Urinary bladder (tissue), 4 donors: ENCODE results near the gene NFU1. TPM values are rescaled to one million over a fixed set of nuclear protein-coding genes. Genes with fewer than 3 reads are reported as not detected.
"Not testable (repeated sequence)": the region's sequence is repeated elsewhere in the genome, so short reads cannot be mapped to it uniquely, and the experiment has no call there.

Source experiments
- DNase-seq: peaks from one replicate; pipeline ENCODE4 v3.0.0-alpha.2; 2015; ENCODE audit errors: extremely low spot score
- H3K27ac ChIP-seq: one replicate; pipeline ENCODE4 v1.5.1; 2013; ENCODE audit warnings: low read depth, mild to moderate bottlenecking, moderate library complexity
- H3K36me3 ChIP-seq: one replicate; pipeline ENCODE4 v1.6.1; 2013; ENCODE audit warnings: mild to moderate bottlenecking, moderate library complexity; ENCODE audit not compliant: insufficient read depth
- H3K4me1 ChIP-seq: one replicate; pipeline ENCODE4 v1.6.1; 2013; ENCODE audit warnings: mild to moderate bottlenecking, moderate library complexity; ENCODE audit not compliant: insufficient read depth
- H3K4me3 ChIP-seq: one replicate; pipeline ENCODE4 v1.5.1; 2013; ENCODE audit warnings: low read depth, low read length
- WGBS: extraction: QIAGEN DNeasy Blood & Tissue Kit; methylation state at CpG from one replicate; pipeline ENCODE4 v1.1.7; 2013; 5-methylcytosine and 5-hydroxymethylcytosine counted together
- polyA plus RNA-seq: library from polyadenylated mRNA; stranded (reverse); fragments of 200-250 nt; gene quantifications from one replicate; pipeline ENCODE4 v1.2.3, GENCODE V29; 2013
- total RNA-seq: library from RNA; depleted of rRNA; stranded (reverse); fragments of >200 nt; gene quantifications from one replicate; pipeline ENCODE4 v1.2.3, GENCODE V29; 2014
- donor health status: healthy with polysubstance abuse.
- donor health status: healthy.

The NFU1 gene
- total and polyA plus RNA-seq, 2 donors = 44.2 to 55.8 TPM

DNA sequence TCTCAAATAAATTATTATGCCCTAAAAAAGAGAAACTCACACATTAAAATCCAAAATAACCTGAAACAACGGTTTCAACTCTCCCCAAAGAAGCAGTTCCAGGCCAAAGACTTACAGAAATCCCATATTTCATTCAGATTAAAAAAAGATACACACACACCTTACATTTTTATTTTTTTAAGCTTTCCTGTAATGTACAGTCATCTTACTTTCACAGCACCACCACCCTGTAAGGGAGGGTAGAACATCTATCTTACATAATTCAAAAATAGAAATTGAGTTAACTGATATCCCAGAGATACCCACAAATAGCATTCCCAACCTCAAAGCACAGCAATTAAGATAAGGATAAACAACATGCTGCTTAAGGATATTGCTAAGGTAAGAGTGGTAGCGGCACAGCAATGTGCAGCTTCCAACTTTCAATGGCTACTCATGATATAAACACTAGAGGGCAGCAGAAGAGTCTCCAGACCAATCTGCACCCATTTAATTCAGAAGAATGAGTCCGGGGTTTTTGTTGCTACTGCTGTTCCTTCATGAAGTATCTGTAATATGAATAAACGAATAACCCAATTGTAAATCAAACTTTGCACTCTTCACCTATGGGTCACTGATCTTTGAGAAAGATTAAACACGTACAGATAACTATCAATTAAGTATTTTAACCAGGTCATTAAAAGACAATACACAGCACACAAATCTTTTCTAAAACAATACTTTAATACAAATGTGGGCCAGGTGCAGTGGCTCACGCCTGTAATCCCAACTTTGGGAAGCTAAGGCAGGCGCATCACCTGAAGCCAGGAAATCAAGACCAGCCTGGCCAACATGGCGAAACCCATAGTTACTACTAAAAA lies 61.5 kb downstream of the NFU1 start:
- H3K36me3 ChIP-seq = no peaks in the 10 kb centered on the region
- H3K4me3 ChIP-seq = no peak overlapping the region
- H3K27ac ChIP-seq = no peak overlapping the region
- DNase-seq = no peak
- H3K4me1 ChIP-seq = no peaks in the 10 kb centered on the region
- 78% methylated on average over 8 of the region's 8 CpGs for WGBS

DNA sequence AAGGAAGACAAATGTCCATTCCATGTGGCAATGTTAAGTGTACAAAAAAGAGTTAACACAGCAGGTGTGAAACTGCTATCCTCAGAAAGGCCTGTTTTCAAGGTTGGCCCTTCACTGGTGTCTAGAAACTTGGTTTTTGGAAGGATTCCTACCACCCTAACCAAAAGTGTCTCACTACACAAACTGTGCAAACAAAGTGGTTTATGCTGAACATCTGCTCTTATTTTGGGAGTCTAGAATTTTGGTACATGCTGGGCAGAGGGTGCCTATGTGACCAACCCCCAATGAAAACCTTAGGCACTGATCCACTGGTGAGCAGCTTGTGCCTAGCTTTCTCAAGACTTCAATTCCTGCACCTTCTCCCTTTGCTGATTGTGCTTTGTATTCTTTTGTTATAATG lies 64.5 kb downstream of the NFU1 start:
- H3K36me3 ChIP-seq = peaks cover 2% of the 10 kb centered on the region
- DNase-seq = no peak
- H3K4me1 ChIP-seq = no peaks in the 10 kb centered on the region
- H3K4me3 ChIP-seq = no peak overlapping the region
- no peak overlapping the region for H3K27ac ChIP-seq

DNA sequence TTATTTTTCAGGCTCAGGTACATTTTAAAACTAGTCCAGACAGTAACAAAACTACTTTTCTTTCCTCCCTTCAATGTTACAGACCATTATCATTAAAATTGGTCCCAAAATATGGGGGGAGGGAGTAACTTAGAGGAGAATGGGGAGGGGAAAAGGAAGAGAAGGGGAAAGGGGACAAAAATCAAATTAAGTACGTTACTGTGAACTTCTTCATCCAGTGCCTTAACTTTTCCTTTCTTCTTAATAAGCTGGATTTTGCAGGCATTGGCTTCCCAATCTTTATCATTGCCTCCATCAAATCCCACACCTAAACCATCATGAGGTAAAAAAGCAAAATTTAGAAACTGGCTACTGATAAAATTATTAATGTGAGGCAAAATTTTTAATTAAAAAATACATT lies 67.4 kb downstream of the NFU1 start:
- H3K4me3 ChIP-seq = no peak overlapping the region
- H3K27ac ChIP-seq = no peak overlapping the region
- no peaks in the 10 kb centered on the region for H3K4me1 ChIP-seq
- WGBS = 93% methylated on average over 1 of the region's 1 CpG
- no peak for DNase-seq
- H3K36me3 ChIP-seq = peaks cover 2% of the 10 kb centered on the region

DNA sequence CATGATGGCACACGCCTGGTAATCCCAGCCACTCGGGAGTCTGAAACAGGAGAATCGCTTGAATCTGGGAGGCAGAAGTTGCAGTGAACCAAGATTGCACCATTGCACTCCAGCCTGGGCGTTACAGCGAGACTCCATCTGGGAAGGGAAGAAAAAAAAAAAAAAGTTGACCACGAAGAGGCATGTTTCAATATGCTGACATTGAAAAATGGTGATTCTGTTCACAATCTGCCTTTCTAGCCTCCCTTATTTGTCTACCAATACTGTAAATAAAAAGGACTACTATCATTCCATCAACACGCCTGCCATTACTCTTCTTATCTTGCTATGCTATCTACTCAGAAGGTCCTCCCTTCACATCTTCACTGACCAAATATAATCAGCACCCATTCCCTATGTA lies 68.6 kb downstream of the NFU1 start:
- DNase-seq = no peak
- H3K27ac ChIP-seq = no peak overlapping the region
- WGBS = 95% methylated on average over 7 of the region's 7 CpGs
- peaks cover 2% of the 10 kb centered on the region for H3K36me3 ChIP-seq
- no peaks in the 10 kb centered on the region for H3K4me1 ChIP-seq
- no peak overlapping the region for H3K4me3 ChIP-seq

DNA sequence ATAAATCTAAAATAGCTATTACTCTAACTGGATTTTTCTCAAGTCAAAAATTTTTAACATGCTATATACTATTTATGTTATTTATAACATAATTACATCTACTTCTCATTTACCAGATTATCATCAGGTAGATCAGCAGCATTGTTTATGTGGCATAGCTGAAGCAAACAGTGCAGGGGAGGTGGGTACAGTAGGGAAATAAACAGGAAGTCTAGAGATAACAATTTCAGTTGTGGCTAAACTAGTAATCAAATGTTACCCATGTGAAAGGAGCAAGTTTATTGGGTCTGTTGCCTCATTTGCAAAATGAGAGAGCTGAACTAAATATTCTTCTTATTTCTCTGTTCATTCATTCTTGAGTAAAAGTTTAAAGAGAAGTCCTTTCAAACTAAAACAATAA lies 77.9 kb downstream of the NFU1 start:
- Histone ChIP-seq H3K36me3 (peaks cover 6% of the 10 kb centered on the region), H3K27ac (no peak overlapping the region), H3K4me3 (no peak overlapping the region), H3K4me1 (no peaks in the 10 kb centered on the region)
- DNase-seq = no peak

DNA sequence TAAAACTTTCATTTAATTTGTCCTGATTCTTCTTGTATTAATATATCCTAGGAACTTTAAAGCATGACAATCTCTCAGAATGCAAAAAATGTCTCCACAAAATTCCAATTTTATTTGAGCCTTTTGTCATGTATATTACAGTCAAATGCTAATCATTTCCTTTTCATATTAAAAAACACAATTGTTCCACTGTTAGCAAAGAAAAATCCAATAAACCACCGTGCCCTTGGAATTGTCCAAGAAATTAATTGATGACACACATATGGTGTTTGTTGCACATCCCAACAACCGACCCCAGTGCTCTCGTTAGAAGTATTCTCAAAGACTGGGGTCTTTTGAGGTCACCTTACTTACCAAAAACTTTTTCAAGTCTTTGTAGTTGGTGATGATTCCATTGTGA lies 78.3 kb downstream of the NFU1 start:
- DNase-seq = no peak
- Histone ChIP-seq H3K27ac (no peak overlapping the region), H3K36me3 (peaks cover 6% of the 10 kb centered on the region), H3K4me1 (no peaks in the 10 kb centered on the region), H3K4me3 (no peak overlapping the region)
- WGBS = 51% methylated on average over 3 of the region's 3 CpGs

DNA sequence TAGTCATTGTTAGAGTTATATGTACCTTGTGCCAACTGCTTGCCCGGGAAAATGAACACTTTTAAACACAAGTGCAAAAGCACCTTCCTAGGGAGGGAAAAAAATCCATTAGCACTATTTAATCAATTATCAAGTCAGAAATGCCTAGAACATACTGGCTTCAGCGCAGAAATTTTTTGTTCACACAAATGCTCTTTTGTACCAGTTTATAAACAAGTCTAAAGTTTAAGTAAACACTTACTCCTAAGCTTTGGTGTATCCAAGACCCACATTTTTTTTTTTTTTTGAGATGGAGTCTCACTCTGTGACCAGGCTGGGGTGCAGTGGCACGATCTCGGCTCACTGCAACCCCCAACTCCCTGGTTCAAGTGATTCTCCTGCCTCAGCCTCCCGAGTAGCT lies 80.8 kb downstream of the NFU1 start:
- no peaks in the 10 kb centered on the region for H3K4me1 ChIP-seq
- DNase-seq = no peak
- no peak overlapping the region for H3K4me3 ChIP-seq
- WGBS = 89% methylated on average over 5 of the region's 5 CpGs
- H3K36me3 ChIP-seq = peaks cover 5% of the 10 kb centered on the region
- no peak overlapping the region for H3K27ac ChIP-seq

DNA sequence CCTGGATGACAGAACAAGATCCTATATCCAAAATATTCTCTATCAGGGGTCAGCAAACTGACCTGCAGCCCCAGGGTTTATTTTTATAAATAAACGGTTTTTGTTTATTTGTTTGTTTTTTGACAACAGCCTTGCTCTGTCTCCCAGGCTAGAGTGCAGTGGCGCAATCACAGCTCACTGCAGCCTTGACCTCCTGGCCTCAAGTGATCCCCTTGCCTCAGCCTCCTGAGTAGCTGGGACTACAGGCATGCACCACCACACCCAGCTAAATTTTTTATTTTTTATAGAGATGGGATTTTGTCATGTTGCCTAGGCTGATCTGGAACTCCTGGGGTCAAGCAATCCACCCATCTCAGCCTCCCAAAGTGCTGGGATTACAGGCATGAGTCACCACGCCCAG lies 82.3 kb downstream of the NFU1 start:
- not testable (repeated sequence) for H3K36me3 ChIP-seq, H3K4me3 ChIP-seq, DNase-seq, H3K27ac ChIP-seq, H3K4me1 ChIP-seq
- 83% methylated on average over 3 of the region's 3 CpGs for WGBS

DNA sequence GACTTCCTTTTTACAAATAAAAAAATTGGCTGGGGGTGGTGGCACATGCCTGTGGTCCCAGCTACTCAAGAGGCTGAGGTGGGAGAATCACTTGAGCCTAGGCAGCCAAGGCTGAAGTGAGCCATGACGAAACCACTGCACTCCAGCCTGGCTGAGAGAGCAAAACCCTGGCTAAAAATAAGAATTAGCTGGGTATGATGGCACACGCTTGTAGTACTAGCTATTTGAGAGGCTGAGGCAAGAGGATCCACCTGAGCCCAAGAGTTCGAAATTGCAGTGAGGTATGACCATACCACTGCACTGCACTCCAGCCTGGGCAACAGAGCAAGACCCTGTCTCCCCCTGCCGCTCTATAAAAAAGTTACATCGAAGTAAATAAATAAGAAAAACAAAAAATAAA lies 83.9 kb downstream of the NFU1 start:
- Histone ChIP-seq H3K4me1 (no peaks in the 10 kb centered on the region), H3K27ac (no peak overlapping the region), H3K4me3 (no peak overlapping the region), H3K36me3 (peaks cover 7% of the 10 kb centered on the region)
- WGBS = 98% methylated on average over 5 of the region's 5 CpGs
- DNase-seq = no peak

DNA sequence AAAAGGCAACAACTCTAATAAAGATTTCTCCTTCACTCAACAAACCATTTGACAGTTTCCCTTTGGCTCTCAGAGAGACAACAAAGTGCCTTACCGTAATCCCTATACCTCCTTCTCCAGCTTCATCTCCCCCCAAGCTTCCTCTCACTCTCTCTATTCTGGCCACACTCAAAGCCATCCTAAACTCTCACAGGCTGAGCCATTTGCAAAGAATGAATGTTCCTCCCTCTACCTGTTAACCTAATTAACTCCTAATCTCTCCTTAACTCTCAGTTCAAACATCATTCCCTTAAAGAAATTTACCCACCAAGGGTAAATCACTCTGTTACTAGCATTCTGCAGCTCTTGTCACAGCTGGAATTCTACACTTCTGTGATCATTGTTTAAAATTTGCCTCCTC lies 88.5 kb downstream of the NFU1 start:
- Histone ChIP-seq H3K4me3 (no peak overlapping the region), H3K27ac (no peak overlapping the region), H3K36me3 (peaks cover 3% of the 10 kb centered on the region), H3K4me1 (no peaks in the 10 kb centered on the region)
- 98% methylated on average over 1 of the region's 1 CpG for WGBS
- DNase-seq = no peak

Other genes starting within 250 kb of the NFU1 start
- gene GFPT1, start 50.2 kb downstream of the NFU1 start, total RNA-seq = 74.3 TPM
- 8.7 TPM for gene GFPT1, start 50.2 kb downstream of the NFU1 start, polyA plus RNA-seq
- gene AAK1, start 206.3 kb upstream of the NFU1 start, total RNA-seq = 51.5 TPM
- 9.3 TPM for gene AAK1, start 206.3 kb upstream of the NFU1 start, polyA plus RNA-seq